SK-N-SH treated with all-trans-retinoic acid at 6 μM for 48 hours (cell line): ENCODE measurements around the gene CHRNA4.

Experiments
- ATAC-seq: fragments of 200-7000 bp; cut with Tn5 transposase; 3 replicates; pipeline ENCODE4 v1.9.1; 2020; ENCODE audit warnings: mild to moderate bottlenecking, moderate library complexity
- ARNTL ChIP-seq: fragments of 450-650 bp; formaldehyde crosslinking; IDR thresholded peaks from 2 replicates; pipeline ENCODE4 v1.5.0; 2020; ENCODE audit warnings: low read depth, mild to moderate bottlenecking, moderate library complexity, borderline replicate concordance
- BACH2 ChIP-seq: fragments of 250-450 bp; sonication (Bioruptor Pico); IDR thresholded peaks from 2 replicates; pipeline ENCODE4 v1.9.0; 2021; ENCODE audit warnings: mild to moderate bottlenecking, borderline replicate concordance
- CSDC2 ChIP-seq: fragments of 250-450 bp; sonication (Bioruptor Pico); IDR thresholded peaks from 2 replicates; pipeline ENCODE4 v1.5.0; 2020; ENCODE audit warnings: mild to moderate bottlenecking, moderate library complexity
- ESRRG ChIP-seq: fragments of 250-450 bp; sonication (Bioruptor Pico); IDR thresholded peaks from 2 replicates; pipeline ENCODE4 v1.6.1; 2021; ENCODE audit warnings: mild to moderate bottlenecking
- GLIS3 ChIP-seq: fragments of 250-450 bp; sonication (Bioruptor Pico); IDR thresholded peaks from 2 replicates; pipeline ENCODE4 v1.5.0; 2020; ENCODE audit warnings: mild to moderate bottlenecking, moderate library complexity
- ISL1 ChIP-seq: fragments of 250-450 bp; sonication (Bioruptor Pico); IDR thresholded peaks from 2 replicates; pipeline ENCODE4 v2.1.2; 2022; ENCODE audit warnings: mild to moderate bottlenecking, moderate library complexity
- PPARA ChIP-seq: fragments of 250-450 bp; sonication (Bioruptor Pico); IDR thresholded peaks from 2 replicates; pipeline ENCODE4 v1.5.0; 2020; ENCODE audit warnings: mild to moderate bottlenecking, borderline replicate concordance
- RARB ChIP-seq: fragments of 250-450 bp; sonication (Bioruptor Pico); IDR thresholded peaks from 2 replicates; pipeline ENCODE4 v1.8.0; 2021; ENCODE audit warnings: mild to moderate bottlenecking, moderate library complexity
- SNAI2 ChIP-seq: fragments of 250-450 bp; sonication (Bioruptor Pico); IDR thresholded peaks from 2 replicates; pipeline ENCODE4 v1.5.0; 2020; ENCODE audit warnings: mild to moderate bottlenecking, moderate library complexity
- TCF4 ChIP-seq: fragments of 250-450 bp; sonication (Bioruptor Pico); IDR thresholded peaks from 2 replicates; pipeline ENCODE4 v1.8.0; 2021; ENCODE audit warnings: mild to moderate bottlenecking, moderate library complexity, borderline replicate concordance
- TOX ChIP-seq: fragments of 250-450 bp; sonication (Bioruptor Pico); IDR thresholded peaks from 2 replicates; pipeline ENCODE4 v1.8.0; 2021; ENCODE audit warnings: mild to moderate bottlenecking, moderate library complexity, borderline replicate concordance
- ZC3H10 ChIP-seq: fragments of 250-450 bp; sonication (Bioruptor Pico); IDR thresholded peaks from 2 replicates; pipeline ENCODE4 v1.5.1; 2021; ENCODE audit warnings: mild to moderate bottlenecking, moderate library complexity
- ZFP3 ChIP-seq: fragments of 250-450 bp; sonication (Bioruptor Pico); IDR thresholded peaks from 2 replicates; pipeline ENCODE4 v1.5.0; 2020; ENCODE audit warnings: mild to moderate bottlenecking, moderate library complexity
- ZFP30 ChIP-seq: fragments of 450-650 bp; formaldehyde crosslinking; IDR thresholded peaks from 2 replicates; pipeline ENCODE4 v1.5.0; 2022; ENCODE audit warnings: mild to moderate bottlenecking, moderate library complexity
- ZNF565 ChIP-seq: fragments of 450-650 bp; formaldehyde crosslinking; conservative IDR thresholded peaks from 2 replicates; pipeline ENCODE4 v1.5.0; 2020; ENCODE audit warnings: low read depth, mild to moderate bottlenecking, moderate library complexity
- ZNF70 ChIP-seq: fragments of 450-650 bp; formaldehyde crosslinking; IDR thresholded peaks from 2 replicates; pipeline ENCODE4 v1.5.0; 2020; ENCODE audit warnings: mild to moderate bottlenecking, moderate library complexity
- ZNF8 ChIP-seq: fragments of 450-650 bp; formaldehyde crosslinking; IDR thresholded peaks from 2 replicates; pipeline ENCODE4 v1.5.0; 2020; ENCODE audit warnings: mild to moderate bottlenecking, moderate library complexity
- TF ChIP-seq, protein P1 (sequence below): fragments of 250-450 bp; sonication (Bioruptor Pico); IDR thresholded peaks from 2 replicates; pipeline ENCODE4 v1.5.0; 2020; ENCODE audit warnings: mild to moderate bottlenecking, moderate library complexity
- TF ChIP-seq, protein P2 (sequence below): fragments of 250-450 bp; sonication (Bioruptor Pico); IDR thresholded peaks from 2 replicates; pipeline ENCODE4 v1.8.0; 2021; ENCODE audit warnings: low read depth, mild to moderate bottlenecking, moderate library complexity, borderline replicate concordance
- TF ChIP-seq, protein P3 (sequence below): fragments of 250-450 bp; sonication (Bioruptor Pico); IDR thresholded peaks from 2 replicates; pipeline ENCODE4 v1.5.1; 2020; ENCODE audit warnings: low read depth, mild to moderate bottlenecking, moderate library complexity
- TF ChIP-seq, protein P4 (sequence below): fragments of 250-450 bp; sonication (Bioruptor Pico); IDR thresholded peaks from 2 replicates; pipeline ENCODE4 v1.5.1; 2021; ENCODE audit warnings: mild to moderate bottlenecking, moderate library complexity
- TF ChIP-seq, protein P5 (sequence below): fragments of 250-450 bp; sonication (Bioruptor Pico); IDR thresholded peaks from 2 replicates; pipeline ENCODE4 v1.8.0; 2020; ENCODE audit warnings: mild to moderate bottlenecking, moderate library complexity, borderline replicate concordance

The CHRNA4 gene

DNA sequence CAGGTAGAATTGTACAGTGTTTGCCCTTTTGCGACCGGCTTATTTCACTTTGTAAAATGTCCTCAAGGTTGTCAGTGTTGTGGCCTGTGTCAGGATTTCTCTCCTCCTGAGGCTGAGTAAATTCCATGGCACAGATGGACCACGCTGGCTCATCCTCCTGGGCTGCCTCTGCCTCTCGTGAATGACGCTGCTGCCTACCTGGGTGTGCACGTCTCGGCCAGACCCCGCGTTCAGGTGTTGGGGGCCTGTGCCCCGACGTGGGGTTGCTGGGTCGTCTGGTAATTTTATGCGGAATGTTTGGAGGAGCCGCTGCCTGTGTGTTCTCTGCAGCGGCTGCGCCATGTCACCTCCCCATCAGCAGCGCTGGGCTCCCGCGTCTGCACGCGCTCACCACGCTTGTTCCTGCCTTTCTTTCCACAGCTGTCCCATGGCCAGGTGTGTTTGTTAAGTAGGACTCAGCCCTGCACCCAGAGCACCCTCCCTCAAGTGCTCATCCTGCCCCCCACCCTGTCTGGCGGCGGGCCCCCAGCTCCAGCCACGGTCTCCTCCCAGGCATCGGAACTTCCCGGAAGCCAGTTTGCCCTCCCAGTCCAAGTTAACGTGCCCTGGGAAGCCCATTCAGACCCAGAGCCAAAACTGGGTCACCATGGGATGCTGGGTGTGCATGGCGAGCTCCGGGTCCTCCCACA, 36.1 kb upstream of the CHRNA4 start (continued):
- TF ChIP-seq, protein P1, sequence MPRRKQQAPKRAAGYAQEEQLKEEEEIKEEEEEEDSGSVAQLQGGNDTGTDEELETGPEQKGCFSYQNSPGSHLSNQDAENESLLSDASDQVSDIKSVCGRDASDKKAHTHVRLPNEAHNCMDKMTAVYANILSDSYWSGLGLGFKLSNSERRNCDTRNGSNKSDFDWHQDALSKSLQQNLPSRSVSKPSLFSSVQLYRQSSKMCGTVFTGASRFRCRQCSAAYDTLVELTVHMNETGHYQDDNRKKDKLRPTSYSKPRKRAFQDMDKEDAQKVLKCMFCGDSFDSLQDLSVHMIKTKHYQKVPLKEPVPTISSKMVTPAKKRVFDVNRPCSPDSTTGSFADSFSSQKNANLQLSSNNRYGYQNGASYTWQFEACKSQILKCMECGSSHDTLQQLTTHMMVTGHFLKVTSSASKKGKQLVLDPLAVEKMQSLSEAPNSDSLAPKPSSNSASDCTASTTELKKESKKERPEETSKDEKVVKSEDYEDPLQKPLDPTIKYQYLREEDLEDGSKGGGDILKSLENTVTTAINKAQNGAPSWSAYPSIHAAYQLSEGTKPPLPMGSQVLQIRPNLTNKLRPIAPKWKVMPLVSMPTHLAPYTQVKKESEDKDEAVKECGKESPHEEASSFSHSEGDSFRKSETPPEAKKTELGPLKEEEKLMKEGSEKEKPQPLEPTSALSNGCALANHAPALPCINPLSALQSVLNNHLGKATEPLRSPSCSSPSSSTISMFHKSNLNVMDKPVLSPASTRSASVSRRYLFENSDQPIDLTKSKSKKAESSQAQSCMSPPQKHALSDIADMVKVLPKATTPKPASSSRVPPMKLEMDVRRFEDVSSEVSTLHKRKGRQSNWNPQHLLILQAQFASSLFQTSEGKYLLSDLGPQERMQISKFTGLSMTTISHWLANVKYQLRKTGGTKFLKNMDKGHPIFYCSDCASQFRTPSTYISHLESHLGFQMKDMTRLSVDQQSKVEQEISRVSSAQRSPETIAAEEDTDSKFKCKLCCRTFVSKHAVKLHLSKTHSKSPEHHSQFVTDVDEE (CRISPR knock-in tag) = no peak
- TF ChIP-seq BACH2 = no peak
- TF ChIP-seq ZFP3 = no peak
- no peak for TF ChIP-seq ISL1 (CRISPR knock-in tag)

DNA sequence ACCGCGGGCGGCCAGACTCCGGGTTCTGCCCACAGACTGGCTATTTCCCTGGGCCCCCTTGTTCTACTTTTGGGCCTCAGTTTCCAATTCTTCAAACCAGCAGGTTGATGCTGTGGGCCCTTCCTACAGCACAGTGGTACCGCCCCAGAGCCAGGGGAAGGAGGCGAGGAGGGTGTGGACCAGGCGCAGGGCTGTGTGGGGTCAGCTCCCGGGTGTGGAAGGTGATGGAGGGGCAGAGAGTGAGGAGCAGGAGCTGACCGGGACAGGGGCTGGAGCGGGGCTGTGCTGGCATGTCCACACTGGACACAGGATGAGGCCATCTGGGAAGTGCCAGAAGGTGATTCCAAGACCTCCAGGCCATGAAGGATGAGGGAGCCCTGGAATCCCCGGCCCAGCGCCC, 35.2 kb upstream of the CHRNA4 start:
- TF ChIP-seq SNAI2 (CRISPR knock-in tag) (no peak), ZFP3 (no peak), TOX (CRISPR knock-in tag) (no peak), ZNF8 (no peak), ISL1 (CRISPR knock-in tag) (no peak), ARNTL (no peak), GLIS3 (CRISPR knock-in tag) (no peak), ESRRG (CRISPR knock-in tag) (no peak), TCF4 (CRISPR knock-in tag) (no peak), ZFP30 (CRISPR knock-in tag) (no peak), RARB (CRISPR knock-in tag) (no peak), CSDC2 (CRISPR knock-in tag) (no peak), PPARA (CRISPR knock-in tag) (no peak), ZNF70 (no peak), BACH2 (no peak), ZNF565 (CRISPR knock-in tag) (no peak)
- TF ChIP-seq, protein P2, sequence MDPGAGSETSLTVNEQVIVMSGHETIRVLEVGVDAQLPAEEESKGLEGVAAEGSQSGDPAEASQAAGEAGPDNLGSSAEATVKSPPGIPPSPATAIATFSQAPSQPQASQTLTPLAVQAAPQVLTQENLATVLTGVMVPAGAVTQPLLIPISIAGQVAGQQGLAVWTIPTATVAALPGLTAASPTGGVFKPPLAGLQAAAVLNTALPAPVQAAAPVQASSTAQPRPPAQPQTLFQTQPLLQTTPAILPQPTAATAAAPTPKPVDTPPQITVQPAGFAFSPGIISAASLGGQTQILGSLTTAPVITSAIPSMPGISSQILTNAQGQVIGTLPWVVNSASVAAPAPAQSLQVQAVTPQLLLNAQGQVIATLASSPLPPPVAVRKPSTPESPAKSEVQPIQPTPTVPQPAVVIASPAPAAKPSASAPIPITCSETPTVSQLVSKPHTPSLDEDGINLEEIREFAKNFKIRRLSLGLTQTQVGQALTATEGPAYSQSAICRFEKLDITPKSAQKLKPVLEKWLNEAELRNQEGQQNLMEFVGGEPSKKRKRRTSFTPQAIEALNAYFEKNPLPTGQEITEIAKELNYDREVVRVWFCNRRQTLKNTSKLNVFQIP (CRISPR knock-in tag) = no peak
- TF ChIP-seq, protein P3, sequence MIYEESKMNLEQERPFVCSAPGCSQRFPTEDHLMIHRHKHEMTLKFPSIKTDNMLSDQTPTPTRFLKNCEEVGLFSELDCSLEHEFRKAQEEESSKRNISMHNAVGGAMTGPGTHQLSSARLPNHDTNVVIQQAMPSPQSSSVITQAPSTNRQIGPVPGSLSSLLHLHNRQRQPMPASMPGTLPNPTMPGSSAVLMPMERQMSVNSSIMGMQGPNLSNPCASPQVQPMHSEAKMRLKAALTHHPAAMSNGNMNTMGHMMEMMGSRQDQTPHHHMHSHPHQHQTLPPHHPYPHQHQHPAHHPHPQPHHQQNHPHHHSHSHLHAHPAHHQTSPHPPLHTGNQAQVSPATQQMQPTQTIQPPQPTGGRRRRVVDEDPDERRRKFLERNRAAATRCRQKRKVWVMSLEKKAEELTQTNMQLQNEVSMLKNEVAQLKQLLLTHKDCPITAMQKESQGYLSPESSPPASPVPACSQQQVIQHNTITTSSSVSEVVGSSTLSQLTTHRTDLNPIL = no peak
- TF ChIP-seq, protein P4, sequence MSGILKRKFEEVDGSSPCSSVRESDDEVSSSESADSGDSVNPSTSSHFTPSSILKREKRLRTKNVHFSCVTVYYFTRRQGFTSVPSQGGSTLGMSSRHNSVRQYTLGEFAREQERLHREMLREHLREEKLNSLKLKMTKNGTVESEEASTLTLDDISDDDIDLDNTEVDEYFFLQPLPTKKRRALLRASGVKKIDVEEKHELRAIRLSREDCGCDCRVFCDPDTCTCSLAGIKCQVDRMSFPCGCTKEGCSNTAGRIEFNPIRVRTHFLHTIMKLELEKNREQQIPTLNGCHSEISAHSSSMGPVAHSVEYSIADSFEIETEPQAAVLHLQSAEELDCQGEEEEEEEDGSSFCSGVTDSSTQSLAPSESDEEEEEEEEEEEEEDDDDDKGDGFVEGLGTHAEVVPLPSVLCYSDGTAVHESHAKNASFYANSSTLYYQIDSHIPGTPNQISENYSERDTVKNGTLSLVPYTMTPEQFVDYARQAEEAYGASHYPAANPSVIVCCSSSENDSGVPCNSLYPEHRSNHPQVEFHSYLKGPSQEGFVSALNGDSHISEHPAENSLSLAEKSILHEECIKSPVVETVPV (CRISPR knock-in tag) = no peak
- ATAC-seq = no peak

DNA sequence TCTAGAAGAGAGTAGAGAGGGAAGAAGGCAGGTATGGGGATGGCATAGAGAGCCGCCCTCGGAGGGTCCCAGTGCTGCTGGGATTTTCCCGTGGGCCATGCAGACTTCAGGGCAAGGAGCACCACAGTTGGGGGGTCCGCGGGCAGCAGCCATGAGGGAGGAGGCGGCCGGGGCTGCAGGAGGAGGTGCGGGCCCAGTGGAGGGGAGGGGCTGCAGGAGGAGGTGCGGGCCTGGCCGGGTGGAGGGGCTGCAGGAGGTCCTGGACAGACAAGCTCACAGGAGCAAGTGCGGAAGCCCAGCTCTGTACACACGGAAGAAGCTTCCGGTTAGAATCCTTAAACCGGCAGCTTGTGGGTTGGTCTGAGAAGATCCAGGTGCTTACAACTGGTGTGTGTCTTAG, 34.6 kb upstream of the CHRNA4 start:
- no peak for ATAC-seq
- no peak for TF ChIP-seq ZC3H10
- TF ChIP-seq ESRRG (CRISPR knock-in tag) = no peak
- no peak for TF ChIP-seq ZNF565 (CRISPR knock-in tag)
- TF ChIP-seq RARB (CRISPR knock-in tag) = no peak
- TF ChIP-seq, protein P5, sequence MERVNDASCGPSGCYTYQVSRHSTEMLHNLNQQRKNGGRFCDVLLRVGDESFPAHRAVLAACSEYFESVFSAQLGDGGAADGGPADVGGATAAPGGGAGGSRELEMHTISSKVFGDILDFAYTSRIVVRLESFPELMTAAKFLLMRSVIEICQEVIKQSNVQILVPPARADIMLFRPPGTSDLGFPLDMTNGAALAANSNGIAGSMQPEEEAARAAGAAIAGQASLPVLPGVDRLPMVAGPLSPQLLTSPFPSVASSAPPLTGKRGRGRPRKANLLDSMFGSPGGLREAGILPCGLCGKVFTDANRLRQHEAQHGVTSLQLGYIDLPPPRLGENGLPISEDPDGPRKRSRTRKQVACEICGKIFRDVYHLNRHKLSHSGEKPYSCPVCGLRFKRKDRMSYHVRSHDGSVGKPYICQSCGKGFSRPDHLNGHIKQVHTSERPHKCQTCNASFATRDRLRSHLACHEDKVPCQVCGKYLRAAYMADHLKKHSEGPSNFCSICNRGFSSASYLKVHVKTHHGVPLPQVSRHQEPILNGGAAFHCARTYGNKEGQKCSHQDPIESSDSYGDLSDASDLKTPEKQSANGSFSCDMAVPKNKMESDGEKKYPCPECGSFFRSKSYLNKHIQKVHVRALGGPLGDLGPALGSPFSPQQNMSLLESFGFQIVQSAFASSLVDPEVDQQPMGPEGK (CRISPR knock-in tag) = no peak
- TF ChIP-seq, protein P3 = no peak
- no peak for TF ChIP-seq ZNF8
- TF ChIP-seq ZFP30 (CRISPR knock-in tag) = no peak
- no peak for TF ChIP-seq BACH2
- TF ChIP-seq TCF4 (CRISPR knock-in tag) = no peak
- no peak for TF ChIP-seq GLIS3 (CRISPR knock-in tag)
- TF ChIP-seq ZNF70 = no peak
- no peak for TF ChIP-seq SNAI2 (CRISPR knock-in tag)
- TF ChIP-seq CSDC2 (CRISPR knock-in tag) = no peak
- TF ChIP-seq TOX (CRISPR knock-in tag) = no peak
- no peak for TF ChIP-seq ZFP3
- no peak for TF ChIP-seq ARNTL
- TF ChIP-seq, protein P4 (CRISPR knock-in tag) = no peak
